A549 (cell line): ENCODE results near the gene WDFY1. TPM values are rescaled to one million over a fixed set of nuclear protein-coding genes. Genes with fewer than 3 reads are reported as not detected.

Source experiments
- ATAC-seq, 2 experiments: fragments of 200-7000 bp in 1 of 2; fragments of >200 bp in 1 of 2; cut with Nextera tagmentation in 1 of 2; cut with Tn5 transposase in 1 of 2; 3 replicates each; pipeline versions ENCODE4 v1.8.0 to v1.9.1; 2018 to 2020; ENCODE audit warnings: mild to moderate bottlenecking in 1 of 2, moderate library complexity in 1 of 2
- CTCF ChIA-PET: fragments of 300-600 bp; sonication (Branson Sonifier 250); formaldehyde crosslinking; extraction: SDS; loops from one replicate; lab custom pipeline; 2021; ENCODE audit warnings: antibody characterized with exemption, inconsistent platforms; lab: Yijun Ruan, JAX
- POLR2A ChIA-PET: fragments of 350-600 bp; formaldehyde crosslinking; extraction: SDS; loops from one replicate; lab custom pipeline; 2021; ENCODE audit warnings: antibody characterized with exemption, inconsistent platforms; lab: Yijun Ruan, JAX
- DNase-seq, 2 experiments: peaks; one replicate each; pipeline versions ENCODE4 v3.0.0 to v3.0.0-alpha.2; 2011 to 2016; ENCODE audit warnings: low read depth in 1 of 2, low spot score in 1 of 2
- FAIRE-seq: peaks from 2 replicates; lab custom pipeline; 2011; peaks lifted over from hg19 to GRCh38; lab: Jason Lieb, UNC
- H3K27ac ChIP-seq, 2 experiments: fragments of >200 bp; sonication (Bioruptor Twin); formaldehyde crosslinking; 3 replicates each; pipeline ENCODE4 v1.5.1; 2016 to 2017
- H3K4me1 ChIP-seq: fragments of >200 bp; sonication (Bioruptor Twin); formaldehyde crosslinking; 3 replicates; pipeline ENCODE4 v1.6.1; 2016
- H3K4me2 ChIP-seq: fragments of >200 bp; sonication (Bioruptor Twin); formaldehyde crosslinking; 3 replicates; pipeline ENCODE4 v1.6.1; 2016
- H3K4me3 ChIP-seq: fragments of >200 bp; sonication (Bioruptor Twin); formaldehyde crosslinking; 3 replicates; pipeline ENCODE4 v1.5.1; 2016
- H3K9me3 ChIP-seq: fragments of >200 bp; sonication (Bioruptor Twin); formaldehyde crosslinking; 3 replicates; pipeline ENCODE4 v1.6.1; 2016
- CBX8 ChIP-seq: fragments of 200-600 bp; sonication (generic); IDR thresholded peaks from 2 replicates; pipeline ENCODE4 v1.6.1; 2016
- CEBPB ChIP-seq, 2 experiments: fragments of >200 bp in 1 of 2; sonication (Bioruptor Twin) in 1 of 2; formaldehyde crosslinking in 1 of 2; IDR thresholded peaks; 2 replicates each; pipeline ENCODE4 v1.6.1; 2012 to 2016
- CHD4 ChIP-seq: fragments of 200-600 bp; sonication (generic); IDR thresholded peaks from 2 replicates; pipeline ENCODE4 v1.6.1; 2016; ENCODE audit warnings: antibody characterized with exemption, mild to moderate bottlenecking, borderline replicate concordance
- EHF ChIP-seq: fragments of 250-450 bp; sonication (Bioruptor Pico); IDR thresholded peaks from 2 replicates; pipeline ENCODE4 v1.5.0; 2020; ENCODE audit warnings: mild to moderate bottlenecking
- EP300 ChIP-seq, 2 experiments: fragments of >200 bp; sonication (Bioruptor Twin); formaldehyde crosslinking; IDR thresholded peaks; 2 replicates in 1 of 2; 3 replicates in 1 of 2; pipeline ENCODE4 v1.6.1; 2016 to 2017
- FOSB ChIP-seq: fragments of 250-450 bp; sonication (Bioruptor Pico); IDR thresholded peaks from 2 replicates; pipeline ENCODE4 v1.5.0; 2020; ENCODE audit warnings: mild to moderate bottlenecking, moderate library complexity
- FOSL2 ChIP-seq, 2 experiments: fragments of 450-650 bp in 1 of 2; fragments of >200 bp in 1 of 2; sonication (Bioruptor Twin) in 1 of 2; formaldehyde crosslinking; IDR thresholded peaks; 2 replicates each; pipeline versions ENCODE4 v1.5.0 to v1.6.1; 2016 to 2020; ENCODE audit warnings: mild to moderate bottlenecking in 1 of 2, moderate library complexity in 1 of 2
- GATA3 ChIP-seq: IDR thresholded peaks from 2 replicates; pipeline ENCODE4 v1.6.1; 2012; ENCODE audit warnings: borderline replicate concordance
- HMGXB4 ChIP-seq: fragments of 250-450 bp; sonication (Bioruptor Pico); IDR thresholded peaks from 2 replicates; pipeline ENCODE4 v1.5.0; 2021; ENCODE audit warnings: mild to moderate bottlenecking, moderate library complexity, borderline replicate concordance
- HOXB13 ChIP-seq: fragments of 250-450 bp; sonication (Bioruptor Pico); IDR thresholded peaks from 2 replicates; pipeline ENCODE4 v1.5.0; 2020; ENCODE audit warnings: low read depth, mild to moderate bottlenecking, moderate library complexity
- KDM5A ChIP-seq: fragments of 200-600 bp; sonication (generic); IDR thresholded peaks from 2 replicates; pipeline ENCODE4 v1.6.1; 2016; ENCODE audit warnings: antibody characterized with exemption, mild to moderate bottlenecking
- MAFK ChIP-seq: fragments of 450-650 bp; IDR thresholded peaks from 2 replicates; pipeline ENCODE4 v1.6.1; 2014; ENCODE audit not compliant: partially characterized antibody
- MAX ChIP-seq: IDR thresholded peaks from 2 replicates; pipeline ENCODE4 v1.6.1; 2012
- MAZ ChIP-seq: fragments of 150-350 bp; IDR thresholded peaks from 2 replicates; pipeline ENCODE4 v1.6.1; 2014; ENCODE audit warnings: antibody characterized with exemption, low read depth, low read length, borderline replicate concordance
- NFE2L2 ChIP-seq: fragments of 150-350 bp; conservative IDR thresholded peaks from 2 replicates; pipeline ENCODE4 v1.6.1; 2014; ENCODE audit warnings: low read length
- PHF8 ChIP-seq: fragments of 200-600 bp; sonication (generic); IDR thresholded peaks from 2 replicates; pipeline ENCODE4 v1.6.1; 2016; ENCODE audit warnings: low read depth, mild to moderate bottlenecking, antibody characterized with exemption, moderate library complexity, borderline replicate concordance
- POLR2A ChIP-seq: IDR thresholded peaks from 2 replicates; pipeline ENCODE4 v1.6.1; 2012; ENCODE audit warnings: mild to moderate bottlenecking, low read length
- RAD21 ChIP-seq, 2 experiments: fragments of >200 bp in 1 of 2; sonication (Bioruptor Twin) in 1 of 2; formaldehyde crosslinking in 1 of 2; IDR thresholded peaks in 1 of 2; conservative IDR thresholded peaks in 1 of 2; 2 replicates in 1 of 2; 3 replicates in 1 of 2; pipeline ENCODE4 v1.6.1; 2012 to 2018; ENCODE audit warnings: inconsistent platforms in 1 of 2
- TFCP2L1 ChIP-seq: fragments of 250-450 bp; sonication (Bioruptor Pico); IDR thresholded peaks from 2 replicates; pipeline ENCODE4 v1.5.0; 2021; ENCODE audit warnings: mild to moderate bottlenecking
- USF2 ChIP-seq: fragments of 450-650 bp; IDR thresholded peaks from 2 replicates; pipeline ENCODE4 v1.6.1; 2014; ENCODE audit warnings: antibody characterized with exemption
- ZNF302 ChIP-seq: fragments of 250-450 bp; sonication (Bioruptor Pico); IDR thresholded peaks from 2 replicates; pipeline ENCODE4 v1.9.0; 2021; ENCODE audit warnings: inconsistent platforms, mild to moderate bottlenecking, moderate library complexity
- ZSCAN20 ChIP-seq: fragments of 250-450 bp; sonication (Bioruptor Pico); IDR thresholded peaks from 2 replicates; pipeline ENCODE4 v1.8.0; 2022; ENCODE audit warnings: mild to moderate bottlenecking, moderate library complexity
- WGBS: methylation state at CpG from one replicate; pipeline ENCODE4 v1.1.6; 2017; ENCODE audit errors: missing lambda C conversion rate; 5-methylcytosine and 5-hydroxymethylcytosine counted together
- polyA plus RNA-seq, 4 experiments: library from polyadenylated mRNA; depleted of rRNA in 3 of 4; stranded (reverse); fragments of >200 nt; fragmentation: RNase III in 1 of 4; extraction: RNeasy Plus Mini Kit Qiagen cat#74134 plus additional on column Dnase treatment in 1 of 4; gene quantifications; 2 replicates in 3 of 4; 3 replicates in 1 of 4; pipeline ENCODE4 v1.2.3, GENCODE V29; 2011 to 2017

Gene WDFY1
- polyA plus RNA-seq, 2 of the 4 experiments (the other 2 are of a cell fraction): 38.7 to 70.8 TPM

GRCh38 chr2:223847410-223847809, 97.7 kb downstream of the WDFY1 start:
- WGBS: 94% methylated on average over 7 of the region's 7 CpGs
- Histone ChIP-seq H3K4me1 (peaks cover 8% of the 10 kb centered on the region; the same call in 2 of the 3 replicates), H3K4me2 (no peak overlapping the region), H3K4me3 (no peak overlapping the region), H3K9me3 (peaks cover 16% of the 10 kb centered on the region; the same call in 2 of the 3 replicates), H3K27ac (peak overlapping the region in 1 of 2 experiments; percentile 0; a peak in 1 of 6 replicates)
- CTCF ChIA-PET: interaction anchor here (2.5 kb wide), 1 partner anchor 14 kb away, joined by 7 read pairs; no protein-coding TSS in a partner anchor
- ATAC-seq: no peak
- no peak for FAIRE-seq
- DNase-seq: no peak
- POLR2A ChIA-PET: no interaction called here
- TF ChIP-seq CBX8: no peak
- TF ChIP-seq PHF8: no peak
- TF ChIP-seq TFCP2L1 (CRISPR knock-in tag): no peak
- TF ChIP-seq MAZ: no peak
- TF ChIP-seq EHF: no peak
- TF ChIP-seq FOSB: no peak
- TF ChIP-seq CEBPB (IDR thresholded peaks at IDR 0.05): no peak
- TF ChIP-seq USF2: no peak
- TF ChIP-seq MAX: no peak

GRCh38 chr2:223846515-223846914, 98.6 kb downstream of the WDFY1 start:
- H3K9me3 ChIP-seq: peaks cover 16% of the 10 kb centered on the region; the same call in 2 of the 3 replicates
- H3K27ac ChIP-seq: peak overlapping the region; percentile 32 to 42; a peak in 5 of 6 replicates
- 24% methylated on average over 1 of the region's 1 CpG for WGBS
- no peak overlapping the region for H3K4me2 ChIP-seq
- TF ChIP-seq ZNF302 (CRISPR knock-in tag): no peak
- TF ChIP-seq KDM5A: no peak
- no peak for TF ChIP-seq CHD4
- TF ChIP-seq, all 56 proteins: peak for 0
- DNase-seq (peak in 1 of 2 experiments; percentile 50), FAIRE-seq (no peak), ATAC-seq (peak; percentile 76)
- Histone ChIP-seq H3K4me3 (no peak overlapping the region), H3K4me1 (peaks cover 12% of the 10 kb centered on the region; the same call in 2 of the 3 replicates)
- ChIA-PET CTCF (interaction anchor here (0.6 to 2.5 kb wide), 2 partner anchors 15 to 100 kb away, joined by 6 to 7 read pairs; no protein-coding TSS in a partner anchor), POLR2A (no interaction called here)

- CTCF ChIA-PET: interaction anchor here (1.0 kb wide), 1 partner anchor 28 kb away, joined by 4 read pairs; no protein-coding TSS in a partner anchor
- H3K4me1 ChIP-seq: peaks cover 19% of the 10 kb centered on the region; the same call in 2 of the 3 replicates
- H3K4me2 ChIP-seq: no peak overlapping the region; the same call in 2 of the 3 replicates
- DNase-seq (no peak), ATAC-seq (no peak), FAIRE-seq (no peak)
- peak overlapping the region in 1 of 2 experiments; percentile 51; a peak in 3 of 6 replicates for H3K27ac ChIP-seq
- POLR2A ChIA-PET: no interaction called here
- no peaks in the 10 kb centered on the region for H3K9me3 ChIP-seq
- WGBS: 76% methylated on average over 3 of the region's 3 CpGs
- no peak overlapping the region for H3K4me3 ChIP-seq
- TF ChIP-seq POLR2A (no peak), ZSCAN20 (CRISPR knock-in tag) (no peak), HOXB13 (CRISPR knock-in tag) (no peak)
Measured at GRCh38 chr2:223841436-223842190, 103.5 kb downstream of the WDFY1 start.

GRCh38 chr2:223837287-223838061, 107.7 kb downstream of the WDFY1 start, which contains the start of gene AP1S3:
AP1S3 (minus strand) TSS chr2:223837582; CDS start chr2:223837450, 132 bp downstream.
- H3K4me3 ChIP-seq: peak within 1 kb of the TSS; percentile 96
- ChIA-PET POLR2A (interaction anchor here (0.6 to 1.8 kb wide), 2 partner anchors 24 to 71 kb away, joined by 3 to 8 read pairs; no protein-coding TSS in a partner anchor), CTCF (interaction anchor here (0.5 to 3.2 kb wide), 17 partner anchors 9 to 1084 kb away, joined by 3 to 17 read pairs (median 4); no protein-coding TSS in a partner anchor)
- H3K9me3 ChIP-seq: no peaks in the 10 kb centered on the region
- peaks cover 34% of the 10 kb centered on the region for H3K4me1 ChIP-seq
- WGBS: under 1% methylated on average over 41 of the region's 82 CpGs
- no peak for FAIRE-seq
- DNase-seq: peak; percentile 80 to 87
- peak; percentile 95 to 97 for ATAC-seq
- H3K4me2 ChIP-seq: peak within 1 kb of the TSS; percentile 96
- peak within 1 kb of the TSS; percentile 89 to 90 for H3K27ac ChIP-seq
- TF ChIP-seq NFE2L2: no peak
- TF ChIP-seq PHF8: 0 out of 2 replicates have a peak, but pooled peaks have one; percentile 22
- TF ChIP-seq GATA3: 0 out of 2 replicates have a peak, but pooled peaks have one; percentile 39
- TF ChIP-seq POLR2A: peak; percentile 72
- TF ChIP-seq RAD21 (conservative IDR thresholded peaks at IDR 0.05 in 1 of 2, IDR thresholded peaks at IDR 0.05 in 1 of 2): peak in 1 of 2 experiments; percentile 40; a peak in 1 of 5 replicates
- no peak for TF ChIP-seq HMGXB4 (CRISPR knock-in tag)
- TF ChIP-seq USF2: no peak
- TF ChIP-seq MAFK: no peak
- no peak for TF ChIP-seq FOSL2 (IDR thresholded peaks at IDR 0.05)
- TF ChIP-seq FOSL2 (CRISPR knock-in tag; IDR thresholded peaks at IDR 0.05): no peak
- TF ChIP-seq CEBPB (IDR thresholded peaks at IDR 0.05): no peak
- no peak for TF ChIP-seq FOSB
- no peak for TF ChIP-seq EP300 (IDR thresholded peaks at IDR 0.05)
- no peak for TF ChIP-seq CBX8
